Measurements from ENCODE around the gene ZP2.

DNA sequence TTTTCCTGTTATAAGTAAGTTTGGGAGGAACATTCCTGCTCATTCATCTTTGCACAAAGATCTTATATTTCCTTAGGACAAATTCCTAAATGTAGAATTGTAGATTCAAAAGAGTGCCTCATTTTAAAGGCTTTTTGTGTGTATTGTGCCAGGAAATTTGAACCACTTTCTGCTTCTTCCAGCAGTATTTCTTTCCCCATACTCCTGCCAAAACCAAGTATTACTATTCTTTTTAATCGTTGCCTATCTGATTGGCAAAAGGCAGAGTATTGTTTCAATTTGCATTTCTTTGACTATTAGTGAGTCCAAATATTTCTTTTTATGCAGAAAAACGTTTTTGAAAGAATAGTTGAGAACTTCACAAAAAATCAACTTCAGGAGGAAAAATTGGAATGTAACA lies 31.4 kb upstream of the ZP2 start:
- TF ChIP-seq CTCF (conservative IDR thresholded peaks at IDR 0.05; ENCODE audit: low read length) (no peak), EZH2phosphoT487 (IDR thresholded peaks at IDR 0.05; ENCODE audit: borderline replicate concordance, low read depth, low read length) (no peak)
